IMR-90 (cell line): ENCODE measurements around the gene HMCES. TPM values are rescaled to one million over a fixed set of nuclear protein-coding genes. Genes with fewer than 3 reads are reported as not detected.
"Not testable (repeated sequence)": the region's sequence is repeated elsewhere in the genome, so short reads cannot be mapped to it uniquely, and the experiment has no call there.

Source experiments
- ATAC-seq: fragments of 200-7000 bp; cut with Tn5 transposase; 2 replicates; pipeline ENCODE4 v1.9.1; 2020; ENCODE audit warnings: low read depth, mild to moderate bottlenecking, moderate library complexity
- BruUV-seq: library from RNA; stranded (reverse); fragments of 400-500 nt; replicated peaks from 2 replicates; lab custom pipeline; 2021; lab: Mats Ljungman, UMichigan
- CTCF ChIA-PET: fragments of 300-600 bp; formaldehyde crosslinking; extraction: SDS; loops from one replicate; lab custom pipeline; 2021; ENCODE audit warnings: antibody characterized with exemption; lab: Yijun Ruan, JAX
- POLR2A ChIA-PET: fragments of 300-600 bp; sonication (Branson Sonifier 250); formaldehyde crosslinking; loops from one replicate; lab custom pipeline; 2022; ENCODE audit warnings: antibody characterized with exemption; ENCODE audit not compliant: unreplicated experiment; lab: Charles Lee
- DNase-seq: peaks from one replicate; pipeline ENCODE4 v3.0.0; 2013
- H2AFZ ChIP-seq: replicated peaks from 2 replicates; pipeline ENCODE3; 2013; ENCODE audit warnings: low read length, mild to moderate bottlenecking; ENCODE audit not compliant: poor library complexity
- H2AK5ac ChIP-seq: 2 replicates; pipeline ENCODE4 v1.6.1; 2013; ENCODE audit warnings: low read depth, low read length, inconsistent platforms
- H2AK9ac ChIP-seq: replicated peaks from 2 replicates; pipeline ENCODE3; 2013; ENCODE audit warnings: mild to moderate bottlenecking, low read depth, low read length, moderate library complexity; ENCODE audit not compliant: poor library complexity
- H2BK120ac ChIP-seq: 2 replicates; pipeline ENCODE4 v1.6.1; 2013; ENCODE audit warnings: low read depth, low read length, inconsistent platforms
- H2BK15ac ChIP-seq: 3 replicates; pipeline ENCODE4 v1.6.1; 2013; ENCODE audit warnings: low read depth, low read length, inconsistent platforms
- H2BK20ac ChIP-seq: 2 replicates; pipeline ENCODE4 v1.6.1; 2013; ENCODE audit warnings: low read depth, mild to moderate bottlenecking, inconsistent platforms, low read length, moderate library complexity
- H2BK5ac ChIP-seq: 2 replicates; pipeline ENCODE4 v1.6.1; 2013; ENCODE audit warnings: mild to moderate bottlenecking, low read depth, low read length, inconsistent platforms; ENCODE audit not compliant: poor library complexity, severe bottlenecking
- H3K14ac ChIP-seq: replicated peaks from 2 replicates; pipeline ENCODE4 v1.6.1; 2013; ENCODE audit warnings: low read depth, low read length, inconsistent platforms
- H3K18ac ChIP-seq: 2 replicates; pipeline ENCODE4 v1.6.1; 2013; ENCODE audit warnings: low read depth, low read length, control low read depth
- H3K23ac ChIP-seq: 2 replicates; pipeline ENCODE4 v1.6.1; 2013; ENCODE audit warnings: low read depth, low read length, inconsistent platforms
- H3K27ac ChIP-seq: 2 replicates; pipeline ENCODE4 v1.5.1; 2013; ENCODE audit warnings: mild to moderate bottlenecking, control low read depth, low read length; ENCODE audit not compliant: insufficient read depth
- H3K27me3 ChIP-seq: 2 replicates; pipeline ENCODE4 v1.6.1; 2013; ENCODE audit warnings: low read length; ENCODE audit not compliant: control insufficient read depth, insufficient read depth
- H3K36me3 ChIP-seq: 2 replicates; pipeline ENCODE4 v1.6.1; 2013; ENCODE audit warnings: low read length, mixed read lengths; ENCODE audit not compliant: control insufficient read depth, insufficient read depth
- H3K4ac ChIP-seq: 2 replicates; pipeline ENCODE4 v1.6.1; 2013; ENCODE audit warnings: low read depth, low read length, inconsistent platforms
- H3K4me1 ChIP-seq: 2 replicates; pipeline ENCODE4 v1.6.1; 2013; ENCODE audit warnings: low read length, mixed read lengths; ENCODE audit not compliant: control insufficient read depth, insufficient read depth
- H3K4me2 ChIP-seq: 2 replicates; pipeline ENCODE4 v1.6.1; 2013; ENCODE audit warnings: low read depth, mild to moderate bottlenecking, control low read depth, low read length, moderate library complexity
- H3K4me3 ChIP-seq: 2 replicates; pipeline ENCODE4 v1.5.1; 2013; ENCODE audit warnings: low read depth, mild to moderate bottlenecking, control low read depth, low read length, moderate library complexity; ENCODE audit not compliant: insufficient read depth
- H3K56ac ChIP-seq: 2 replicates; pipeline ENCODE4 v1.6.1; 2013; ENCODE audit warnings: low read length, inconsistent platforms; ENCODE audit not compliant: insufficient read depth; ENCODE audit errors: extremely low read depth
- H3K79me1 ChIP-seq, 2 experiments: 2 replicates each; pipeline ENCODE4 v1.6.1; 2013; ENCODE audit warnings: low read length in 2 of 2, inconsistent platforms in 1 of 2, low read depth in 1 of 2
- H3K9ac ChIP-seq: 2 replicates; pipeline ENCODE4 v1.6.1; 2013; ENCODE audit warnings: low read depth, low read length, control low read depth
- H3K9me1 ChIP-seq: 2 replicates; pipeline ENCODE4 v1.6.1; 2013; ENCODE audit warnings: low read length, inconsistent platforms; ENCODE audit not compliant: insufficient read depth
- H3K9me3 ChIP-seq: 2 replicates; pipeline ENCODE4 v1.6.1; 2013; ENCODE audit warnings: low read length; ENCODE audit not compliant: control insufficient read depth, insufficient read depth
- H4K20me1 ChIP-seq: 2 replicates; pipeline ENCODE4 v1.6.1; 2013; ENCODE audit warnings: low read length, inconsistent platforms; ENCODE audit not compliant: insufficient read depth
- H4K5ac ChIP-seq: 2 replicates; pipeline ENCODE4 v1.6.1; 2013; ENCODE audit warnings: mild to moderate bottlenecking, low read depth, low read length, control low read depth
- H4K8ac ChIP-seq, 2 experiments: 2 replicates each; pipeline ENCODE4 v1.6.1; 2013; ENCODE audit warnings: low read depth in 2 of 2, low read length in 2 of 2, control low read depth in 1 of 2, inconsistent platforms in 1 of 2
- H4K91ac ChIP-seq: 2 replicates; pipeline ENCODE4 v1.6.1; 2013; ENCODE audit warnings: low read depth, low read length, inconsistent platforms; ENCODE audit not compliant: insufficient read depth
- WGBS, 2 experiments: methylation state at CpG; one replicate each; pipeline versions ENCODE4 v1.1.5 to v1.1.7; 2013; ENCODE audit warnings: missing lambda C conversion rate in 2 of 2; ENCODE audit not compliant: insufficient read length in 1 of 2; ENCODE audit errors: extremely low coverage in 2 of 2; 5-methylcytosine and 5-hydroxymethylcytosine counted together
- dilution Hi-C: fragments of 300-500 bp; cut with HindIII; formaldehyde crosslinking; loops from one replicate; pipeline ENCODE4 v1.14.3; 2018; ENCODE audit warnings: low sequenced_read_pairs; ENCODE audit not compliant: unreplicated experiment
- in situ Hi-C: fragments of 300-500 bp; cut with MboI; formaldehyde crosslinking; loops from 3 replicates; pipeline ENCODE4 v1.14.3; 2019; ENCODE audit warnings: low sequenced_read_pairs, inconsistent platforms, mixed read lengths
- intact Hi-C: fragments of 100-400 bp; cut with micrococcal nuclease; formaldehyde crosslinking; loops from 2 replicates; pipeline ENCODE4 v1.10.0; 2022
- polyA plus RNA-seq, 3 experiments: library from polyadenylated mRNA; depleted of rRNA; stranded (reverse); fragments of >200 nt; gene quantifications; 2 replicates each; pipeline ENCODE4 v1.2.3, GENCODE V29; 2012; ENCODE audit warnings: low replicate concordance in 1 of 3
- total RNA-seq: library from RNA; depleted of rRNA; stranded (reverse); fragments of >200 nt; gene quantifications from 2 replicates; pipeline ENCODE4 v1.2.3, GENCODE V29; 2012

Gene HMCES
- total and polyA plus RNA-seq, 2 of the 4 experiments (the other 2 are of a cell fraction): 26.0 to 30.5 TPM

DNA sequence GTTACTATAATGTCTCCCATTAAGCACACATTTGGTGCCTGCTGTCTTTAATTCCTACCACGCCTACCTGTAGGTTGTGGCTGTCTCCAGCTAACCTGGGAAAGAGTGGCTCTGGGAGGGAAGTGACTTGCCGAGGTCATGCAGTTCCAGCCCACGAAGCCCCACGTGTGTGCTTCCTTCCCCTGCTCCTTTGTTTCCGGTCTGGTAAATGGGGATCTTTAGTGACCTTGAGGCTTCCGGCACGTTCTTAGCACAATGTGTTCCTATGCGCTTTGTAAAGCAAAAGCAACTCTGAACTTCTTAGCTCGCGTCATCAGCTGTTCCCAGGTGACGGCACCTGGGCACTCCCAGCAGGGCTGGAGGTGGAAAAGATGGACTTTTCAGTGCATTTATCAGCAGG, 70.5 kb downstream of the HMCES start:
- H3K4me2 ChIP-seq: not testable (repeated sequence)

More for the DNA sequence above, 70.5 kb downstream of the HMCES start:
- H3K23ac ChIP-seq, H2BK120ac ChIP-seq, POLR2A ChIA-PET, H2AK5ac ChIP-seq, dilution Hi-C loops, H2AK9ac ChIP-seq, H3K9me1 ChIP-seq, H3K36me3 ChIP-seq, DNase-seq, intact Hi-C loops, H3K14ac ChIP-seq, H2BK5ac ChIP-seq, H3K79me1 ChIP-seq, H4K20me1 ChIP-seq, H3K9ac ChIP-seq, ATAC-seq, H3K9me3 ChIP-seq, H2AFZ ChIP-seq, H4K91ac ChIP-seq, in situ Hi-C loops, H3K4ac ChIP-seq, H2BK20ac ChIP-seq, H4K8ac ChIP-seq, H3K4me3 ChIP-seq, H3K56ac ChIP-seq, BruUV-seq, H2BK15ac ChIP-seq, H3K18ac ChIP-seq, CTCF ChIA-PET, H4K5ac ChIP-seq, H3K4me1 ChIP-seq, H3K27ac ChIP-seq: not testable (repeated sequence)
- peaks cover 26% of the 10 kb centered on the region for H3K27me3 ChIP-seq
- WGBS, 2 experiments: no CpG with 5 or more reads among the region's 11 CpGs
